HG02642 (cell line): ENCODE results near the gene SCAP.

ENCODE experiments used
- ATAC-seq: cut with Tn5 transposase; IDR thresholded peaks from one replicate; pipeline ENCODE4 v1.9.1; 2021; ENCODE audit warnings: mild to moderate bottlenecking; ENCODE audit not compliant: unreplicated experiment, poor library complexity

The SCAP gene

GRCh38 chr3:47418167-47419082 is 57.3 kb downstream of the SCAP start:
- ATAC-seq: no peak

GRCh38 chr3:47416041-47416440 is 59.7 kb downstream of the SCAP start:
- no peak for ATAC-seq

GRCh38 chr3:47414666-47415587 is 60.8 kb downstream of the SCAP start:
- no peak for ATAC-seq

- ATAC-seq: no peak
Measured at GRCh38 chr3:47414161-47414564, 61.6 kb downstream of the SCAP start.

- no peak for ATAC-seq
Measured at GRCh38 chr3:47413751-47414150, 62.0 kb downstream of the SCAP start.

GRCh38 chr3:47412842-47413520 is 62.8 kb downstream of the SCAP start:
- ATAC-seq: no peak

- no peak for ATAC-seq
Measured at GRCh38 chr3:47412453-47412756, 63.3 kb downstream of the SCAP start.

- no peak for ATAC-seq
Measured at GRCh38 chr3:47411696-47412452, 63.9 kb downstream of the SCAP start.

GRCh38 chr3:47410801-47411646 is 64.7 kb downstream of the SCAP start:
- ATAC-seq: no peak

- no peak for ATAC-seq
Measured at GRCh38 chr3:47410417-47410720, 65.4 kb downstream of the SCAP start.

GRCh38 chr3:47409688-47410416 is 65.9 kb downstream of the SCAP start:
- ATAC-seq: no peak

- no peak for ATAC-seq
Measured at GRCh38 chr3:47409284-47409683, 66.5 kb downstream of the SCAP start.

- ATAC-seq: no peak
Measured at GRCh38 chr3:47408839-47409229, 66.9 kb downstream of the SCAP start.

GRCh38 chr3:47407896-47408838 is 67.6 kb downstream of the SCAP start:
- no peak for ATAC-seq

- ATAC-seq: no peak
Measured at GRCh38 chr3:47407237-47407636, 68.5 kb downstream of the SCAP start.

- no peak for ATAC-seq
Measured at GRCh38 chr3:47406762-47407149, 69.0 kb downstream of the SCAP start.

- ATAC-seq: no peak
Measured at GRCh38 chr3:47405820-47406761, 69.7 kb downstream of the SCAP start.
